HepG2 (cell line): ENCODE data around the gene PRPF38B. TPM values are rescaled to one million over a fixed set of nuclear protein-coding genes. Genes with fewer than 3 reads are reported as not detected.

Experiments used
- ATAC-seq: fragments of 200-7000 bp; cut with Tn5 transposase; 3 replicates; pipeline ENCODE4 v1.9.1; 2020; ENCODE audit warnings: mild to moderate bottlenecking, moderate library complexity
- BruUV-seq: library from RNA; stranded (reverse); fragments of 400-500 nt; replicated peaks from 2 replicates; lab custom pipeline; 2021; lab: Mats Ljungman, UMichigan
- CTCF ChIA-PET: fragments of 300-600 bp; formaldehyde crosslinking; extraction: SDS; loops from one replicate; lab custom pipeline; 2021; ENCODE audit warnings: low total read pairs, inconsistent platforms, low intra/inter-chr PET ratio; lab: Yijun Ruan, JAX
- POLR2A ChIA-PET: fragments of 350-600 bp; sonication (Branson Sonifier 250); formaldehyde crosslinking; loops from one replicate; lab custom pipeline; 2020; ENCODE audit warnings: antibody characterized with exemption, inconsistent platforms; lab: Yijun Ruan, JAX
- DNase-seq: peaks from one replicate; pipeline ENCODE4 v3.0.0-alpha.2; 2015; ENCODE audit warnings: low spot score
- FAIRE-seq: peaks from 3 replicates; lab custom pipeline; 2011; peaks lifted over from hg19 to GRCh38; lab: Jason Lieb, UNC
- H2AFZ ChIP-seq: one replicate; pipeline ENCODE4 v1.6.1; 2011; ENCODE audit warnings: low read length, inconsistent platforms
- H3K27ac ChIP-seq: fragments of 300-600 bp; 3 replicates; pipeline ENCODE4 v1.8.0; 2011; ENCODE audit warnings: mixed run types, mild to moderate bottlenecking, mixed read lengths, low read length, inconsistent platforms; ENCODE audit not compliant: insufficient read depth; ENCODE audit errors: extremely low read length
- H3K27me3 ChIP-seq, 2 experiments: fragments of 200-600 bp in 1 of 2; 2 replicates in 1 of 2; 3 replicates in 1 of 2; pipeline versions ENCODE4 v1.6.0 to v1.8.0; 2011; ENCODE audit warnings: low read length in 2 of 2, mild to moderate bottlenecking in 2 of 2, moderate library complexity in 2 of 2, inconsistent platforms in 1 of 2; ENCODE audit not compliant: insufficient read depth in 2 of 2, control insufficient read depth in 1 of 2
- H3K36me3 ChIP-seq, 2 experiments: fragments of 200-600 bp in 1 of 2; replicated peaks in 1 of 2; 2 replicates in 1 of 2; 3 replicates in 1 of 2; pipeline versions ENCODE4 v1.5.1 to v1.8.0; 2011; ENCODE audit warnings: low read length in 2 of 2, inconsistent platforms in 1 of 2; ENCODE audit not compliant: insufficient read depth in 2 of 2, control insufficient read depth in 1 of 2
- H3K4me1 ChIP-seq: 2 replicates; pipeline ENCODE4 v1.5.1; 2012; ENCODE audit warnings: low read length, inconsistent platforms; ENCODE audit not compliant: insufficient read depth
- H3K4me2 ChIP-seq: 2 replicates; pipeline ENCODE4 v1.6.0; 2011; ENCODE audit warnings: low read depth, low read length, inconsistent platforms
- H3K4me3 ChIP-seq, 3 experiments: fragments of 200-600 bp in 1 of 3; sonication (generic), shearing (Covaris generic) in 1 of 3; replicated peaks in 1 of 3; 2 replicates each; pipeline ENCODE4 v1.5.1; 2011 to 2016; ENCODE audit warnings: low read length in 3 of 3, inconsistent platforms in 2 of 3, low read depth in 2 of 3, mild to moderate bottlenecking in 2 of 3, control low read depth in 1 of 3, mixed read lengths in 1 of 3; ENCODE audit not compliant: insufficient read depth in 1 of 3
- H3K79me2 ChIP-seq: one replicate; pipeline ENCODE4 v1.6.1; 2011; ENCODE audit warnings: low read length, inconsistent platforms; ENCODE audit not compliant: insufficient read depth
- H3K9ac ChIP-seq: 2 replicates; pipeline ENCODE4 v1.6.0; 2011; ENCODE audit warnings: mild to moderate bottlenecking, low read depth, low read length, inconsistent platforms; ENCODE audit not compliant: insufficient read depth
- H3K9me3 ChIP-seq: 2 replicates; pipeline ENCODE4 v1.5.1; 2012; ENCODE audit warnings: mild to moderate bottlenecking, low read length
- H4K20me1 ChIP-seq: 2 replicates; pipeline ENCODE4 v1.6.0; 2011; ENCODE audit warnings: inconsistent platforms, mild to moderate bottlenecking, low read length, moderate library complexity; ENCODE audit not compliant: insufficient read depth
- GPBP1L1 ChIP-seq: sonication (generic); formaldehyde crosslinking; IDR thresholded peaks from 2 replicates; pipeline ENCODE4 v1.5.0; 2020; ENCODE audit warnings: mild to moderate bottlenecking, missing genetic modification reagents
- HMGA1 ChIP-seq: sonication (generic); formaldehyde crosslinking; conservative IDR thresholded peaks from 2 replicates; pipeline ENCODE4 v1.4.0; 2020; ENCODE audit warnings: missing genetic modification reagents
- HOXA7 ChIP-seq: sonication (generic); formaldehyde crosslinking; IDR thresholded peaks from 2 replicates; pipeline ENCODE4 v1.8.1; 2022; ENCODE audit warnings: mild to moderate bottlenecking, missing genetic modification reagents, moderate library complexity
- JUNB ChIP-seq: sonication (generic); formaldehyde crosslinking; IDR thresholded peaks from 2 replicates; pipeline ENCODE4 v1.8.0; 2022; ENCODE audit warnings: missing genetic modification reagents, mild to moderate bottlenecking, borderline replicate concordance
- POLR2AphosphoS5 ChIP-seq: IDR thresholded peaks from 2 replicates; pipeline ENCODE4 v1.6.1; 2012; ENCODE audit warnings: low read depth, low read length
- RBFOX2 ChIP-seq: fragments of 200-400 bp; formaldehyde crosslinking; IDR thresholded peaks from 2 replicates; pipeline ENCODE4 v1.6.1; 2017; ENCODE audit warnings: low read depth, mild to moderate bottlenecking, low read length
- STAG1 ChIP-seq: sonication (generic); formaldehyde crosslinking; IDR thresholded peaks from 2 replicates; pipeline ENCODE4 v1.4.0; 2020; ENCODE audit warnings: missing genetic modification reagents
- TFDP2 ChIP-seq: sonication (generic); formaldehyde crosslinking; IDR thresholded peaks from 2 replicates; pipeline ENCODE4 v1.4.0; 2020; ENCODE audit warnings: missing genetic modification reagents
- TRAFD1 ChIP-seq: sonication (generic); formaldehyde crosslinking; IDR thresholded peaks from 2 replicates; pipeline ENCODE4 v1.5.1; 2020; ENCODE audit warnings: missing genetic modification reagents, mild to moderate bottlenecking, borderline replicate concordance
- ZBTB38 ChIP-seq: sonication (generic); formaldehyde crosslinking; IDR thresholded peaks from 2 replicates; pipeline ENCODE4 v1.5.1; 2020; ENCODE audit warnings: mild to moderate bottlenecking, missing genetic modification reagents
- ZNF883 ChIP-seq: sonication (generic); formaldehyde crosslinking; IDR thresholded peaks from 2 replicates; pipeline ENCODE4 v1.5.1; 2020; ENCODE audit warnings: mild to moderate bottlenecking, missing genetic modification reagents; ENCODE audit errors: not compliant biosample characterization
- WGBS: methylation state at CpG from one replicate; pipeline ENCODE4 v1.1.6; 2017; ENCODE audit warnings: low lambda C conversion rate; 5-methylcytosine and 5-hydroxymethylcytosine counted together
- in situ Hi-C: cut with HindIII; loops from 2 replicates; pipeline ENCODE4 v1.10.0; 2017; ENCODE audit warnings: low pct_unique_long_range_greater_than_20kb; ENCODE audit not compliant: extremely low pct_ligation_motif_present
- intact Hi-C: fragments of 100-400 bp; cut with micrococcal nuclease; formaldehyde crosslinking; loops from one replicate; pipeline ENCODE4 v1.10.0; 2022; ENCODE audit not compliant: unreplicated experiment
- polyA plus RNA-seq, 8 experiments: library from polyadenylated mRNA; depleted of rRNA in 3 of 8; stranded (reverse) in 7 of 8; unstranded in 1 of 8; fragments of >200 nt; fragmentation: Illumina TruSeq in 4 of 8; extraction: Trizol in 4 of 8; gene quantifications; 2 replicates each; pipeline versions ENCODE4 v1.2.1 to v1.2.3, GENCODE V29; 2011 to 2016; ENCODE audit warnings: low read depth in 4 of 8, missing spikeins in 1 of 8, mixed read lengths in 1 of 8; ENCODE audit not compliant: insufficient read depth in 1 of 8
- total RNA-seq, 5 experiments: library from RNA; depleted of rRNA; stranded (reverse); fragments of >200 nt; fragmentation: Illumina TruSeq; extraction: Trizol; gene quantifications; 2 replicates each; pipeline ENCODE4 v1.2.3, GENCODE V29; 2016; ENCODE audit warnings: low read depth in 1 of 5
- TF ChIP-seq, protein P1 (sequence below): sonication (generic); formaldehyde crosslinking; conservative IDR thresholded peaks from 2 replicates; pipeline ENCODE4 v1.4.0; 2020; ENCODE audit warnings: missing genetic modification reagents

PRPF38B gene
- total and polyA plus RNA-seq, 2 of the 13 experiments (the other 11 are each of a cell fraction or from before 2014, with no cell fraction given), result 25.7 to 29.7 TPM

- Histone ChIP-seq H3K9ac (no peak overlapping the region), H3K36me3 (no peaks in the 10 kb centered on the region), H3K79me2 (no peaks in the 10 kb centered on the region), H4K20me1 (no peaks in the 10 kb centered on the region), H3K4me3 (no peak overlapping the region), H2AFZ (peak overlapping the region; percentile 62), H3K27me3 (peaks cover 0 to 4% of the 10 kb centered on the region in 2 experiments; a peak in 2 of 5 replicates), H3K9me3 (no peaks in the 10 kb centered on the region), H3K4me2 (peak overlapping the region; percentile 68), H3K27ac (no peak overlapping the region), H3K4me1 (peaks cover 34% of the 10 kb centered on the region)
- ChIA-PET POLR2A (no interaction called here), CTCF (no interaction called here)
- DNase-seq, result no peak
- intact Hi-C loops (loop anchor here (2.0 kb wide), 1 partner anchor 47 kb away; the partner anchor contains the start of gene PRPF38B), in situ Hi-C loops (no loop called here)
- no peak for FAIRE-seq
- no TSS peak for BruUV-seq
- TF ChIP-seq STAG1 (CRISPR knock-in tag), result 0 out of 2 replicates have a peak, but pooled peaks have one; percentile 12
- no peak for TF ChIP-seq POLR2AphosphoS5
- ATAC-seq, result no peak
- 65% methylated on average over 9 of the region's 9 CpGs for WGBS
Measured at GRCh38 chr1:108645564-108646184, 46.4 kb upstream of the PRPF38B start.

DNA sequence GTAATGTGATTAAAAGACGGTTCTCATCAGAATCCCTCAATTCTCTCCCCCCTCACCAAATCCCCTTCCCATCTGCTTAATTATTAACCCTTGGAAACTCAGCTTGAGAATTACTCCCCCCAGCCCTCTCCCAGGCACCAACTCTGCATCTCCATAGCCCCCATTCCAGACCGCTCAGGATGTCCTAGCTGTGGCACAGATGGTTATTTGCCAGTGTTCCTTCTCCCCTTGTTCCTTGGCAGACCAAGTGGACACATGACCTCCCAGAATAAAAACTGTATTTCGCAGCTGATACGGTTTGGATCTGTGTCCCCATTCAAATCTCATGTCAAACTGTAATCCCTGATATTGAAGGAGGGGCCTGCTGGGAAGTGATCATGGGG, 45.9 kb upstream of the PRPF38B start:
- H3K9ac ChIP-seq, result no peak overlapping the region
- DNase-seq (no peak), FAIRE-seq (no peak), ATAC-seq (no peak)
- 93% methylated on average over 4 of the region's 4 CpGs for WGBS
- no peaks in the 10 kb centered on the region for H3K79me2 ChIP-seq
- no peaks in the 10 kb centered on the region for H4K20me1 ChIP-seq
- H3K4me3 ChIP-seq, result no peak overlapping the region
- BruUV-seq, result no TSS peak
- H3K27ac ChIP-seq, result no peak overlapping the region
- H3K27me3 ChIP-seq, result peaks cover 0 to 4% of the 10 kb centered on the region in 2 experiments; a peak in 2 of 5 replicates
- POLR2A ChIA-PET, result interaction anchor here (1.8 kb wide), 1 partner anchor 46 kb away, joined by 28 read pairs; the partner anchor contains the start of gene PRPF38B
- no peaks in the 10 kb centered on the region for H3K36me3 ChIP-seq
- no peaks in the 10 kb centered on the region for H3K9me3 ChIP-seq
- peak overlapping the region; percentile 62 for H2AFZ ChIP-seq
- peak overlapping the region; percentile 68; the same call in 1 of the 2 replicates for H3K4me2 ChIP-seq
- in situ Hi-C loops (no loop called here), intact Hi-C loops (loop anchor here (2.0 kb wide), 1 partner anchor 47 kb away; the partner anchor contains the start of gene PRPF38B)
- CTCF ChIA-PET, result no interaction called here
- peaks cover 34% of the 10 kb centered on the region for H3K4me1 ChIP-seq
- TF ChIP-seq HOXA7 (CRISPR knock-in tag), result no peak
- no peak for TF ChIP-seq RBFOX2
- no peak for TF ChIP-seq ZNF883
- TF ChIP-seq JUNB (CRISPR knock-in tag), result no peak
- no peak for TF ChIP-seq GPBP1L1 (CRISPR knock-in tag)
- TF ChIP-seq TRAFD1 (CRISPR knock-in tag), result no peak
- no peak for TF ChIP-seq HMGA1
- no peak for TF ChIP-seq ZBTB38
- TF ChIP-seq, protein P1, sequence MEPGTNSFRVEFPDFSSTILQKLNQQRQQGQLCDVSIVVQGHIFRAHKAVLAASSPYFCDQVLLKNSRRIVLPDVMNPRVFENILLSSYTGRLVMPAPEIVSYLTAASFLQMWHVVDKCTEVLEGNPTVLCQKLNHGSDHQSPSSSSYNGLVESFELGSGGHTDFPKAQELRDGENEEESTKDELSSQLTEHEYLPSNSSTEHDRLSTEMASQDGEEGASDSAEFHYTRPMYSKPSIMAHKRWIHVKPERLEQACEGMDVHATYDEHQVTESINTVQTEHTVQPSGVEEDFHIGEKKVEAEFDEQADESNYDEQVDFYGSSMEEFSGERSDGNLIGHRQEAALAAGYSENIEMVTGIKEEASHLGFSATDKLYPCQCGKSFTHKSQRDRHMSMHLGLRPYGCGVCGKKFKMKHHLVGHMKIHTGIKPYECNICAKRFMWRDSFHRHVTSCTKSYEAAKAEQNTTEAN (CRISPR knock-in tag), result no peak
- TF ChIP-seq TFDP2 (CRISPR knock-in tag), result no peak
